HG02588 (cell line): ENCODE results near the gene IYD.

Experiments
- ATAC-seq: cut with Tn5 transposase; IDR thresholded peaks from one replicate; pipeline ENCODE4 v1.9.1; 2021; ENCODE audit warnings: mild to moderate bottlenecking, moderate library complexity; ENCODE audit not compliant: unreplicated experiment

The IYD gene

DNA sequence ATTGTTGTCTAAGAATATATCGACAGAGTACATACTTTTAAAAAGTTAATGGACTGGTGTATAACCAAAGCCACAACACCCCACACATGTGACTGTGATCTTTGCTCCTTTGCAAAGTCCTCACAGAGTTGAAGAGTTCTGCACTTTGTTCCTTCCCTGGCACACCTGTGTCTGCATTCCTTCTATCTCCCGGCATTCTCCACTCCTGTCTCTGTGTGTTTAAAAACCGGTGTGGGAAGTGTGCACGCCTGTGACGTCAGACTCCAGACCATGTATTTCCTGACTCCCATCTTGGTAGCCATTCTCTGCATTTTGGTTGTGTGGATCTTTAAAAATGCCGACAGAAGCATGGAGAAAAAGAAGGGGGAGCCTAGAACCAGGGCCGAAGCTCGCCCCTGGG, at the start of gene IYD:
Gene IYD (plus strand): TSS at position 251 of the 400 bp plus-strand sequence. CDS start 20 bp downstream, at position 271.
- no peak for ATAC-seq

GRCh38 chr6:150319924-150320323, 48.9 kb upstream of the IYD start:
- no peak for ATAC-seq

- ATAC-seq: no peak
Measured at GRCh38 chr6:150320442-150320841, 48.4 kb upstream of the IYD start.

- no peak for ATAC-seq
Measured at GRCh38 chr6:150322466-150322871, 46.3 kb upstream of the IYD start.

- ATAC-seq: no peak
Measured at GRCh38 chr6:150323205-150323604, 45.6 kb upstream of the IYD start.

DNA sequence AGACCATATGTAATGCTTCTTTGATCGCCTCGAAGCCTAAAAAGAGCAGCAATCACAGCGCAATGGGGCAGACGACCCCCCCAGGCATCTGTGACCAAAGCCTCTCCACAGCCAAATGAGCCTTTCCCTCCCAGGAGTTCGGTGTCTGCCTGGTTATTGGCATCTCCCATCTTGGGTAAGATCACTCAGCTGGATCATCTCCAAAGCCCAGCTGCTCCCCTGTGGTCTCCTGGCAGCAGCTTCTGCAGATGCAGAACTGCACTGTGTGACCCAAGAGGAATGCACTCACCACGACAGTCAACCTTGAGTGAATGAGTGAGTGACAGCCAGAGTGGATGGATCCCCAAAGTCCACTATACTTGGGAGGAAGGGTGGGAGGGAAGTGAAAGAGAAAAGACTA, 44.8 kb upstream of the IYD start:
- ATAC-seq: no peak

- no peak for ATAC-seq
Measured at GRCh38 chr6:150325066-150325772, 43.6 kb upstream of the IYD start.

DNA sequence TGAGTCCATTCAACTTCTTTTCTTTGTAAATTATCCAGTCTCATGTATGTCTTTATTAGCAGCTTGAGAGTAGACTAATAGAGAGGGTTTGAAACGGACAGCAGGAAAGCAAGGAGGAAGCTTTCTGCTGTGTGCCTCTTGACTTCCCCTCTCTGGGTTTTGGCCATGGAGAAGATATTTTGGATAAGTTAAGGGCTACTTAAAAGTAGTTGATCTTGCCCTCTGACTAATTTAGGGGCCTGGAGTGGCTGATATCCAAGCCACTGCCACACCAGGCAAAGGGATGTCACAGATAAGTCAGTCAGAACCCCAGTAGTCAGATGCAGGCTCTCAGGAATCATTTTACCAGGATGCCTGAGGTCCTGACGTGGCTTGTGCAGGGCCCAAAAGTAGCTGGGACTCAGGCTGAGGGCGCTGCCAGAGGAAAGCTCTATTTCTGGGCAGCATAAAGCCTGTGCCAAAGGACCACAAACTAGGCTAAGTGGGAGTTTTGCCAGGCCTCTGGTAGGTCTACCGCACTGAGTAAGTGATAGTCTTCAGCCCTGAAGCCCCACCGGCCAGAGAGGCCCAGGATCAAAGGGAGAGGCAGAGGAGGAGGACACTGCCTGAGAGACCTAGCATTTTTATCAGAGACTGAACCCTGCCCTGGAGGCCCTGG, 41.6 kb upstream of the IYD start:
- no peak for ATAC-seq

- no peak for ATAC-seq
Measured at GRCh38 chr6:150328744-150329405, 39.9 kb upstream of the IYD start.

DNA sequence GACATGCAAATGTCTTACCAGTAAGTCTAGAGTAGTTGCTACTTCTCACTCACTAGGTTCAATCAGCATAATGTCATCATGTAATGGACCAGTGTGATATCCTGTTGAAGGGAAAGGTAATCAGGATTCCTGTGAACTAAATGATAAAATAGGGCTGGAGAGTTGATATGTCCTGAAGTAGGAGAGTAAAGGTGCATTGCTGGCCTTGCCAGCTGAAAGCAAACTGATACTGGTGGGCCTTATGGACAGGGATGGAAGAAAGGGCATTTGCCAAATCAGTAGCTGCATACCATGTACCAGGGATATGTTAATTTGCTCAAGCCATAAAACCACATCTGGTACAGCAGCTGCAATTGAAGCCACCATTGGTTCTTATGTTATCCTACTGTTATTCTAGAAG, 37.5 kb upstream of the IYD start:
- no peak for ATAC-seq

- no peak for ATAC-seq
Measured at GRCh38 chr6:150332939-150333584, 35.8 kb upstream of the IYD start.

- ATAC-seq: no peak
Measured at GRCh38 chr6:150333585-150333941, 35.2 kb upstream of the IYD start.

GRCh38 chr6:150334790-150335783, 33.7 kb upstream of the IYD start:
- no peak for ATAC-seq

GRCh38 chr6:150336299-150336698, 32.5 kb upstream of the IYD start:
- peak; percentile 58 for ATAC-seq

GRCh38 chr6:150336708-150337107, 32.1 kb upstream of the IYD start:
- peak; percentile 27 for ATAC-seq

DNA sequence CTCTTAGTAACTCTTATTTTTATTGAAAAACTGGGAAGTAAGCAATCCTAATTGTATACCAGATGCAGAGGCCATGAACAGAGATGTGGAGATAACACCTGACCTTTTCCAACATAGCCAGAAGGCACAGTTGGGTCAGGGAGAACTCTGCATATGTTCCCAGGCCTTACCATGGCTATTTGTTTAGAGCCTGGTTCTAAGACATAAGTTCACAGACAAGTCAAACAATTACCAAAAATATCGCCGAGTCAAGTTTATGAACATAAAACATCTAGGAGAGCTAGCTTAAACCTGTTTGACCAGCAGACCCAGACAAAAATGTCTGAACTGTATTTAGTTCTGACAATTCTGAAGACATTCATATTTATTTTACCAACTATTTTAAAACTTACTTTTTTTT, 26.7 kb upstream of the IYD start:
- no peak for ATAC-seq

DNA sequence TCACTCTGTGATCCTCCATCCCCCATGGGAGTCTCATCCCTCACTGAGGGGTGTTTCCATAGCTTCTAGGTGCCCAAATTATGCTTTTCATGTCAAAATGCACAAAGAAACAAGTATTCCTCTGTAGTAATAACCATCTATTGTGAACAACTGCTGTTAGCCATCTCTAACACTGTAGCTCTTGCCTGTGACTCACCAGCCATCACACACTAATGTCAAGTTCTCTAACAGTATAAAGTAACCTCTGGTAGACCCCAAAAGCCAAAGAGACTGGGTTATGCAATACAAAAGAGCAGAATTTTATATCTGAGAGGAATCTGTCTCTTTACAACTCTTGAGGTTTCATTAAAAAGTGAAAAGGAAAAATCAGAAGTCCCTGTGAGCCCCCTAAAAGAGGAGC, 25.4 kb upstream of the IYD start:
- ATAC-seq: no peak

DNA sequence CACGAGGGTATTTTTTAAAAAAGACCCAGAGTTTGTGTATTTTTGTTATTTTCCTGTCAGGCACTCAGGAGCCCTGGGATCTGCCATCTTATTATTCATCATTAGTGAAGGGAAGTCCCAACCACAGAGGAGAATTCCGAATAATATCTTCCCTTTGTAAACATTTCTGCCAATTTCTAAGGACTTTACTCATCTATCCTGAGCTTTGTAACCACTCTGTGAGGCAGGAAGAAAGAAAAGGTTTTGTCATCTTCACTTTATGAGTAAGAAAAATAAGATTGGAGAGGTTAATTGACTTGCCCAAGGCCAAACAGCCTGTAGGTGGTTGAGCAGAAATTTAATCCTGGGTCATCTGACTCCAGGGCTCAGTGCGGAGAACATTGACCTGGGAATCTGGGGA, 23.0 kb upstream of the IYD start:
- no peak for ATAC-seq

DNA sequence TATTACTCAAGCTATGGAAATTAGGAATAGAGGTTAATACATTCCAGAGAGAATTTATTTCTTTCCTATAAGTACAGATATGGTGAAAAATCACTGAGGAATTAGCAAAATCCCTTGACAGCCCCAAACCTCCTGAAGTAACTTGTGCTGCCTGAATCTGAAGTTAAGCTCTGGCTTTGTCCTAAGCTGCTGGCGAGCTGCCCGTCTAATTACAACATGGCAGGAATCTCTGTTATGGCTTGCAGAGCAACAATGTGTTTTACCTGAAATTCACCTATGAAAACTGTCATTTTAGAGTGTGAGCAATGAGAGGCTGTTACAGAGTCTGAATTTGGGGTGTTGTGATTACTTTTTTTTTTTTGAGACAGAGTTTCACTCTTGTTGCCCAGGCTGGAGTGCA, 22.5 kb upstream of the IYD start:
- no peak for ATAC-seq

DNA sequence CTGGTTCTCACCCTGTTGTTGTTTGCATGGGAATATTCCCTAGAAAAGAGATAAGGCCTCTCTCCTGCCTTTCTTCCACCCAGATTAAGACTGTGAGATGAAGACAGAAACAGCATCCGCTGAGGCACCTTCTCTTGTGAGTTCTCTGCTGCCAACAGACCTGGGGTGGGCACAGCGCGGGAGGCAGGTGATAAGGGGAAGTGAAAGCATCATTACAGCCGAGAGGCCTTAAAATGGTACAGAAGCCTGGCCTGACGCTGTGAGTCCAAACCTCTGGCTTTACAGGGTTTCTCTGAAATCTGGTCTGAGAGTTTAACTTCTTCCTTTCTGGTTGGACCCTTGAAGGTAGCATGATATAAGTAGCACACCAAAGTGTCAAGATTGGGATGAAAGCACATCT, 21.0 kb upstream of the IYD start:
- no peak for ATAC-seq

- no peak for ATAC-seq
Measured at GRCh38 chr6:150349546-150349945, 19.3 kb upstream of the IYD start.
